DOHH2 (cell line): ENCODE results near the gene AQP11.
"Not testable (repeated sequence)": the region's sequence is repeated elsewhere in the genome, so short reads cannot be mapped to it uniquely, and the experiment has no call there.

ENCODE experiments used
- H3F3A ChIP-seq: fragments of 200-600 bp; sonication (generic), shearing (Covaris generic); 2 replicates; pipeline ENCODE4 v1.6.0; 2016; ENCODE audit warnings: antibody characterized with exemption, mild to moderate bottlenecking; ENCODE audit not compliant: control insufficient read depth, insufficient read depth
- H3K27ac ChIP-seq: fragments of 200-600 bp; sonication (generic); 2 replicates; pipeline ENCODE4 v1.5.1; 2014; ENCODE audit warnings: low read depth, mild to moderate bottlenecking, low read length, moderate library complexity
- H3K27me3 ChIP-seq: fragments of 200-600 bp; sonication (generic); 2 replicates; pipeline ENCODE4 v1.6.1; 2014; ENCODE audit warnings: mild to moderate bottlenecking, low read length, mixed read lengths; ENCODE audit not compliant: control insufficient read depth
- H3K36me3 ChIP-seq: fragments of 200-600 bp; sonication (generic); 2 replicates; pipeline ENCODE4 v1.6.1; 2014; ENCODE audit warnings: mild to moderate bottlenecking, low read length, moderate library complexity, mixed read lengths; ENCODE audit not compliant: control insufficient read depth
- H3K4me1 ChIP-seq: fragments of 200-600 bp; sonication (generic); 2 replicates; pipeline ENCODE4 v1.6.1; 2014; ENCODE audit warnings: mild to moderate bottlenecking, low read length, mixed read lengths; ENCODE audit not compliant: control insufficient read depth
- H3K4me2 ChIP-seq: fragments of 200-600 bp; sonication (generic); 2 replicates; pipeline ENCODE4 v1.6.0; 2014; ENCODE audit warnings: mild to moderate bottlenecking, low read length, moderate library complexity
- H3K4me3 ChIP-seq: fragments of 200-600 bp; sonication (generic); 2 replicates; pipeline ENCODE4 v1.5.1; 2014; ENCODE audit warnings: mild to moderate bottlenecking, low read length, mixed read lengths
- H3K79me2 ChIP-seq: fragments of 200-600 bp; sonication (generic); 2 replicates; pipeline ENCODE4 v1.6.1; 2014; ENCODE audit warnings: mild to moderate bottlenecking, low read length, mixed read lengths; ENCODE audit not compliant: control insufficient read depth
- H3K9me2 ChIP-seq: fragments of 200-600 bp; sonication (generic); replicated peaks from 2 replicates; pipeline ENCODE4 v1.6.1; 2014; ENCODE audit warnings: mild to moderate bottlenecking, low read length, mixed read lengths; ENCODE audit not compliant: control insufficient read depth
- H3K9me3 ChIP-seq: fragments of 200-600 bp; sonication (generic); 2 replicates; pipeline ENCODE4 v1.6.1; 2014; ENCODE audit warnings: antibody characterized with exemption, low read length, mixed read lengths; ENCODE audit not compliant: control insufficient read depth, insufficient read depth
- H4K20me1 ChIP-seq: fragments of 200-600 bp; sonication (generic); 2 replicates; pipeline ENCODE4 v1.6.0; 2014; ENCODE audit warnings: low read depth, mild to moderate bottlenecking, antibody characterized with exemption, low read length, moderate library complexity; ENCODE audit not compliant: control insufficient read depth, insufficient read depth
- EZH2phosphoT487 ChIP-seq: fragments of 200-600 bp; sonication (generic); IDR thresholded peaks from 2 replicates; pipeline ENCODE4 v1.6.1; 2017; ENCODE audit warnings: borderline replicate concordance, mild to moderate bottlenecking, antibody characterized with exemption, low read length, moderate library complexity, mixed read lengths
- TF ChIP-seq, protein P1 (sequence below): fragments of 200-600 bp; sonication (generic); IDR thresholded peaks from one replicate; pipeline ENCODE4 v1.5.1; 2014; ENCODE audit warnings: antibody characterized with exemption, mild to moderate bottlenecking, low read depth, low read length; ENCODE audit not compliant: poor library complexity, severe bottlenecking

Gene AQP11

DNA sequence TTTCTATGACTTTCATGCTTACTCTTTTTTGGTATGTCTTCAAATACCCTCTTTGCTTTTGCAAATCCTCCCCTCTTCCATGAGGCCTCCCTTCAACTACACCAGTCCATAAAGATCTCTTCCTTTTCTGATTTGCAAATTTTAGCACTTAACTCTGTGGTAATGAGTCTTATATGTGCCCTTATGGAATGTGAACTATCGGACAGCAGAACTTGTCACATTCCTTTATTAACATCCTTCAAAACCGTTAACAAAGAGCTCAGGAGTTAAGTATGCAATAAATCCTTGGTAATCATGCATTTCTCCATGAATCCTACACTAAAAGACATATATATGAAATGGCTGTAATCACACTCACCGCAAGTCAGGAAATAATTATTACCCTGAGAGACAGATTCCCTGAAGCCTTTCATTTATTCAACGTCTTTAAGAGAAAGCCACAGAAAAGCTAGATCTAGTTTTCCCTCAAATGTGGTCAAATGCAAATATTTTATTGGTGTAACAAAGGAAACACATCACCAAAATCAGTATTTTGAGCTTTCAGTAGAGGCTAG lies 40.5 kb downstream of the AQP11 start:
- peaks cover 42% of the 10 kb centered on the region for H3K4me1 ChIP-seq
- no peaks in the 10 kb centered on the region for H3K9me3 ChIP-seq
- H3K4me3 ChIP-seq: no peak overlapping the region
- no peaks in the 10 kb centered on the region for H3K27me3 ChIP-seq
- peaks cover 91% of the 10 kb centered on the region for H3K79me2 ChIP-seq
- H4K20me1 ChIP-seq: 0 out of 2 replicates have a peak, but pooled peaks cover 3% of the 10 kb centered on the region
- TF ChIP-seq EZH2phosphoT487: no peak
- TF ChIP-seq, protein P1, sequence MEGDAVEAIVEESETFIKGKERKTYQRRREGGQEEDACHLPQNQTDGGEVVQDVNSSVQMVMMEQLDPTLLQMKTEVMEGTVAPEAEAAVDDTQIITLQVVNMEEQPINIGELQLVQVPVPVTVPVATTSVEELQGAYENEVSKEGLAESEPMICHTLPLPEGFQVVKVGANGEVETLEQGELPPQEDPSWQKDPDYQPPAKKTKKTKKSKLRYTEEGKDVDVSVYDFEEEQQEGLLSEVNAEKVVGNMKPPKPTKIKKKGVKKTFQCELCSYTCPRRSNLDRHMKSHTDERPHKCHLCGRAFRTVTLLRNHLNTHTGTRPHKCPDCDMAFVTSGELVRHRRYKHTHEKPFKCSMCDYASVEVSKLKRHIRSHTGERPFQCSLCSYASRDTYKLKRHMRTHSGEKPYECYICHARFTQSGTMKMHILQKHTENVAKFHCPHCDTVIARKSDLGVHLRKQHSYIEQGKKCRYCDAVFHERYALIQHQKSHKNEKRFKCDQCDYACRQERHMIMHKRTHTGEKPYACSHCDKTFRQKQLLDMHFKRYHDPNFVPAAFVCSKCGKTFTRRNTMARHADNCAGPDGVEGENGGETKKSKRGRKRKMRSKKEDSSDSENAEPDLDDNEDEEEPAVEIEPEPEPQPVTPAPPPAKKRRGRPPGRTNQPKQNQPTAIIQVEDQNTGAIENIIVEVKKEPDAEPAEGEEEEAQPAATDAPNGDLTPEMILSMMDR: no peak
- H3K36me3 ChIP-seq: peaks cover 80% of the 10 kb centered on the region
- no peaks in the 10 kb centered on the region for H3K9me2 ChIP-seq
- H3F3A ChIP-seq: 0 out of 2 replicates have a peak, but pooled peaks cover 2% of the 10 kb centered on the region
- peak overlapping the region; percentile 9; the same call in 1 of the 2 replicates for H3K4me2 ChIP-seq
- 0 out of 2 replicates have a peak overlapping the region, but pooled peaks have one; percentile 4 for H3K27ac ChIP-seq

DNA sequence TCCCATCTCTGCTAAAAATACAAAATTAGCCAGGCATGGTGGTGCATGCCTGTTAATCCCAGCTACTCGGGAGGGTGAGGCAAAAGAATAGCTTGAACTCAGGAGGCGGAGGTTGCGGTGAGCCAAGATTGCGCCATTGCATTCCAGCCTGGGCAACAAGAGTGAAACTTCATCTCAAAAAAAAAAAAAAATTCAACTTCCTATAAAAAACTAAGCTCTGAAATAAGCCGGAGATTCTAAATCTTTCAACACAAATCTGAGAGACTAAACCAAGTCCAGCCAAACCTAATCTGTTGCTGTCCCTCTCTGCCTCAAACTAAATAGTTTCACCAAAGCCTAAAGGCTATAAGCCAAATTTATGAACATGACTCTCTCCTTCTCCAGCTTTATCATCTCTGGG lies 44.2 kb downstream of the AQP11 start:
- not testable (repeated sequence) for H4K20me1 ChIP-seq, H3K9me2 ChIP-seq, H3K27me3 ChIP-seq, H3K9me3 ChIP-seq, H3K27ac ChIP-seq, H3F3A ChIP-seq, H3K4me3 ChIP-seq
- peaks cover 95% of the 10 kb centered on the region for H3K79me2 ChIP-seq
- peaks cover 63% of the 10 kb centered on the region for H3K4me1 ChIP-seq
- H3K4me2 ChIP-seq: peak overlapping the region; percentile 26
- H3K36me3 ChIP-seq: peaks cover 67% of the 10 kb centered on the region

DNA sequence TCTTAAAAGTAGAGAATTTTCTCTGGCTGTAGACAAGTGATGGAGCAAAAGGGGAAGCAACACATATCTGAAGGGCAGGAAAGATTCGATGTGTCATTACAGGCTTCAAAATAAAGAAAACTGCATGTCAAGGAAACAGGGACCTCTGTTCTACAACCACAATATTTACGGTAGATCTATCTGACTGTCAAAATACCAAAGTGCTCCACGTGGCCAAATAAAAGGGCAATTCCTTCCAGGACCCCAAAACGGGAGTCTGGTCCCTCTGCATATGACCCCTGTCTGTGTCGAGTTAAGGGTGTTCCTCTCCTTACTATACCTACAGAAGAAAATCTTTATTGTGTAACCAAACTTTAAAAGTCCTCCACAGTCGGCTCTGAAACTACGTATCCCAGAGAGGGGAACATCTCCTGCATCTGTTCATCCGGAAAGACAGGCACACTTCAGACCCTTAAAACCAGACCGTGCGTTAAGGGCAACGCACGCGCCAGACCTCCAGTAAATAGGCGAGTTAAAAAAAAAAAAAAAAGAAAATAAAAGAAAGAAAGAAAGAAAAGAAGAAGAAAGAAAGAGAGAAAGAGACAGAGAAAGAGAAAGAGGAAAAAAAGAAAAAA lies 47.1 kb downstream of the AQP11 start:
- Histone ChIP-seq H3K9me3 (no peaks in the 10 kb centered on the region), H3F3A (no peaks in the 10 kb centered on the region), H3K4me3 (peak overlapping the region; percentile 96), H3K4me2 (peak overlapping the region; percentile 76), H3K27ac (peak overlapping the region; percentile 64), H4K20me1 (peaks cover 6% of the 10 kb centered on the region; the same call in 1 of the 2 replicates), H3K9me2 (no peaks in the 10 kb centered on the region), H3K27me3 (no peaks in the 10 kb centered on the region), H3K4me1 (peaks cover 43% of the 10 kb centered on the region), H3K79me2 (peaks cover 66% of the 10 kb centered on the region), H3K36me3 (peaks cover 47% of the 10 kb centered on the region)
- TF ChIP-seq EZH2phosphoT487: no peak
- TF ChIP-seq, protein P1: no peak
